ENCODE measurements around the gene RFFL.
"Not testable (repeated sequence)": the region's sequence is repeated elsewhere in the genome, so short reads cannot be mapped to it uniquely, and the experiment has no call there.

DNA sequence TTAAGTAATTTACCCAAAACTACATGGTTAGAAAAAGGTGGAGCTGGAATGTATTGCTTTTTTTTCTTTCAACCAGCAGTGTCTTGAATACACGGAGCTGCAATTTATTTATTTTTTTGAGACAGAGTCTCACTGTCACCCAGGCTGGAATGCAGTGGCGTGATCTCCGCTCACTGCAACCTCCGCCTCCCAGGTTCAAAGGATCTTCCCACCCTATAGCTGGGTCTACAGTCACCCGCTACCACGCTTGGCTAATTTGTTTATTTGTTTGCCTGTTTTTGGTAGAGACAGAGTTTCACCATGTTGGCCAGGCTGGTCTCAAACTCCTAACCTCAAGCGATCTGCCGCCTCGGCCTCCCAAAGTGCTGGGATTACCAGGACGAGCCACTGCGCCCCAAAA is 27.2 kb upstream of the RFFL start:
- not testable (repeated sequence) for TF ChIP-seq CTCF, POLR2A (IDR thresholded peaks at IDR 0.05)
